ENCODE data around the gene TMEM151B. TPM values are rescaled to one million over a fixed set of nuclear protein-coding genes. Genes with fewer than 3 reads are reported as not detected.

TMEM151B gene
- total and polyA plus RNA-seq, 11 donors, result 0.21 to 5.3 (median 0.45) TPM; not detected in 4

GRCh38 chr6:44298055-44298803 is 28.0 kb downstream of the TMEM151B start:
- ATAC-seq (peak in 3 of 4 donors; percentile 10 to 28 (median 14)), DNase-seq (no peak)
- 39 to 51% (median 41%) methylated on average over 13 to 20 of the region's 20 CpGs for WGBS, 4 donors
- Histone ChIP-seq H3K4me3 (peak overlapping the region in 4 of 12 donors; percentile 55 to 63 (median 58)), H3K27me3 (peaks cover 11 to 47% (median 35%) of the 10 kb centered on the region in 9 donors), H3K27ac (no peak overlapping the region), H3K9me3 (no peaks in the 10 kb centered on the region), H3K4me1 (peaks cover 0 to 18% (median 13%) of the 10 kb centered on the region in 12 donors), H3K36me3 (peaks cover 0 to 33% (median 27%) of the 10 kb centered on the region in 9 donors)
- intact Hi-C loops (cut with DNase I), result no loop called here
- no peak for TF ChIP-seq CTCF (IDR thresholded peaks at IDR 0.05)
- TF ChIP-seq POLR2A (IDR thresholded peaks at IDR 0.05), result no peak

GRCh38 chr6:44298864-44299263 is 28.6 kb downstream of the TMEM151B start:
- H3K27me3 ChIP-seq, result peaks cover 11 to 41% (median 32%) of the 10 kb centered on the region in 9 donors
- DNase-seq (no peak), ATAC-seq (no peak)
- intact Hi-C loops (cut with DNase I), result no loop called here
- peaks cover 0 to 39% (median 33%) of the 10 kb centered on the region in 9 donors for H3K36me3 ChIP-seq
- peaks cover 0 to 18% (median 13%) of the 10 kb centered on the region in 12 donors for H3K4me1 ChIP-seq
- 85 to 91% (median 89%) methylated on average over 3 of the region's 3 CpGs for WGBS, 4 donors
- no peak overlapping the region for H3K27ac ChIP-seq
- no peaks in the 10 kb centered on the region for H3K9me3 ChIP-seq
- no peak for TF ChIP-seq POLR2A (IDR thresholded peaks at IDR 0.05)
- no peak for TF ChIP-seq CTCF (IDR thresholded peaks at IDR 0.05)
- no peak overlapping the region for H3K4me3 ChIP-seq

GRCh38 chr6:44300292-44300823 is 30.1 kb downstream of the TMEM151B start:
- Histone ChIP-seq H3K27me3 (peaks cover 4 to 26% (median 22%) of the 10 kb centered on the region in 9 donors), H3K4me1 (peaks cover 0 to 18% (median 13%) of the 10 kb centered on the region in 12 donors), H3K36me3 (peaks cover 0 to 54% (median 48%) of the 10 kb centered on the region in 9 donors), H3K4me3 (no peak overlapping the region), H3K27ac (no peak overlapping the region), H3K9me3 (no peaks in the 10 kb centered on the region)
- DNase-seq, result no peak
- ATAC-seq, result no peak
- TF ChIP-seq CTCF (IDR thresholded peaks at IDR 0.05) (no peak), POLR2A (IDR thresholded peaks at IDR 0.05) (no peak)
- intact Hi-C loops (cut with DNase I), result loop anchor here in 2 of 10 donors (5.0 kb wide), 1 partner anchor 33 kb away; the partner anchor contains the start of gene NFKBIE (in 2 of the 2)
- WGBS, 4 donors, result 78 to 91% (median 86%) methylated on average over 6 to 7 of the region's 7 CpGs

DNA sequence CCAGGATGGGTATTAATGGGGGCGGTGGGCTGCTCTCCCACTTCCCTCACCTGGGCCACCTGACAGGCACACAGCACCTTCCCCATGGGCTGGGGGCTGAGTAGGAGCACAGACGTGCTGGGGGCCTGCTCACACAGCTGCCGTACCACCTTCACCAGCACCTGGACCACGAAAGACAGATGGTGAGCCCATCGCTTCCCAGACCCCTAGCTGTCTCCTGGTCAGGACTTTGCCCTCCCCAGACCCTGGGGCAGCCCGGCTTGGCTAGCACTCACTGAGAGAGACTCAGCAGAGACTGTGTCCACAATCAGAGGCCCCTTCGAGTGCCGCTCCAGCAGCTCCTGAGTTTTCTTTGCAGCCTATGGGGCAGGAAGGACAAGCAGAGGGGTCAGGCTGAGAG is 30.9 kb downstream of the TMEM151B start:
- ATAC-seq, result no peak
- peaks cover 3 to 18% (median 15%) of the 10 kb centered on the region in 9 donors for H3K27me3 ChIP-seq
- peaks cover 0 to 62% (median 56%) of the 10 kb centered on the region in 9 donors for H3K36me3 ChIP-seq
- H3K9me3 ChIP-seq, result no peaks in the 10 kb centered on the region
- TF ChIP-seq POLR2A (IDR thresholded peaks at IDR 0.05), result no peak
- TF ChIP-seq CTCF (IDR thresholded peaks at IDR 0.05), result no peak
- no peak overlapping the region for H3K4me3 ChIP-seq
- no peak overlapping the region for H3K27ac ChIP-seq
- no peak for DNase-seq
- WGBS, 4 donors, result 91 to 92% (median 92%) methylated on average over 8 of the region's 8 CpGs
- intact Hi-C loops (cut with DNase I), result loop anchor here in 2 of 10 donors (5.0 kb wide), 1 partner anchor 34 kb away; the partner anchor contains the start of gene NFKBIE (in 2 of the 2)
- peaks cover 0 to 18% (median 13%) of the 10 kb centered on the region in 12 donors for H3K4me1 ChIP-seq
